RPMI8226 (cell line): ENCODE data around the gene THBD.

ENCODE experiments used
- DNase-seq: peaks from one replicate; pipeline ENCODE4 v3.0.0-alpha.2; 2015

THBD gene

GRCh38 chr20:23049201-23050075, at the start of gene THBD:
THBD (minus strand) TSS chr20:23049672; CDS start chr20:23049504, 168 bp downstream.
- DNase-seq: peak; percentile 31

- DNase-seq: no peak
Observed at GRCh38 chr20:23097636-23098580, 48.4 kb upstream of the THBD start.

DNA sequence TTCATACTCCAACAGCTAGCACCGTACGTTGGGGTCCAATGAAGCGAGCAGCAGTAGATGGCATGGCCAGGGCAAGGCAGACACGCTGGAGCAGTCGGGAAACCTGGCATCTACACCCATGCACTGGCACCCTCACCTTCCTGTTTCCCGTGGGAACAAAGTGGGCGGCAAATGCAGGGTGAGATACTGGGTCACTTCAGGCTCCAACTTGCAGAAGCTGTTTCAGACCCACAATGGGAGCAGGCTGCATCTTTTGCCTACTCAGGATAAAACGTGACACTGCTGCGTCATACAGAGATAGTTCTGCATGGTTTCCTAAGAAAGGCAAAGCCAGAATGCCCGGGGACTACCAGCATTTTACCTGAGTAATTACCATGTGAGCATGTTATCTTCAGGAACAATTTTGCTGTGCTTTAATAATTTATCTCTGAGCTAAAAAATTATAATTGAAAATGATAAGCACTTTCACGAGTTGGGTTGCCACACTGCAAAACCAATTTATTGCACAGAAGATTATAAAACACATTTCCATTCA, 47.6 kb upstream of the THBD start:
- no peak for DNase-seq

DNA sequence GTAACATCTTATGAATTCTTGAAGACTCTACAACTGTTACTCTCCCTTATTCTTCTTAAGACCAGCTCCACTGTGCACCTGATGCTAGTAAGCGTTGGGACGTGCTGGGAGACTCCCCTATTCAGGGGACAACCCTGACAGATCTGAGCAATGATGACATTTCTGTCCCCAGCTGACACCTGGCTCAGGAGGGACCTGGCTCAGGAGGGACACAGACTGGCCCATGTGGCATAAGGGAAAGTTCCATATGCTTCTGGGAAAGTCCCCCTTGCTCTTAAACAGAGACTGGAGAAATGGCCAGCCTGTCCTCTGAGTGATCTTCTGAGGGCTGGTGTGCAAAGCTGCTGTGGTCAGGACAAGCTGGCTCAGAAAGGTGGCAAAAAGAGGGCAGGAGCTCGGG, 46.6 kb upstream of the THBD start:
- no peak for DNase-seq

DNA sequence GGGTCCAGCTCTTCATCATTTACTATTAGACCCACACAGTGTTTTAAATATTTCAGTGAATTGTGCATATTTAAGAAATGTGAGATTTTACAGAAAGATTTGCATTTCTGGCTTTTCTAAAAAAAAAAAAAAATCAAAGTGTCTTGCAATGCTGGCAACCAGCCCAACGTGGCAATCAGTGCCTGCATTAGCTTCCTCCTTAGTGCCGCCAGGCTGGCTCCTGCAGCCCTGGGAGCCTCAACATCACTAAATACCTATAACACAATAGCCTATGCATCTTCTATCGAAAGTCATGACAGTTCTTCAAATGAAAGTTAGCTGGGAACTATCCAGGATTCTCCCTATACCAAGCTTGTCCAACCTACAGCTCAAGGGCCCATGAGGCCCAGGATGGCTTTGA, 46.0 kb upstream of the THBD start:
- no peak for DNase-seq

GRCh38 chr20:23094927-23095326, 45.5 kb upstream of the THBD start:
- no peak for DNase-seq

DNA sequence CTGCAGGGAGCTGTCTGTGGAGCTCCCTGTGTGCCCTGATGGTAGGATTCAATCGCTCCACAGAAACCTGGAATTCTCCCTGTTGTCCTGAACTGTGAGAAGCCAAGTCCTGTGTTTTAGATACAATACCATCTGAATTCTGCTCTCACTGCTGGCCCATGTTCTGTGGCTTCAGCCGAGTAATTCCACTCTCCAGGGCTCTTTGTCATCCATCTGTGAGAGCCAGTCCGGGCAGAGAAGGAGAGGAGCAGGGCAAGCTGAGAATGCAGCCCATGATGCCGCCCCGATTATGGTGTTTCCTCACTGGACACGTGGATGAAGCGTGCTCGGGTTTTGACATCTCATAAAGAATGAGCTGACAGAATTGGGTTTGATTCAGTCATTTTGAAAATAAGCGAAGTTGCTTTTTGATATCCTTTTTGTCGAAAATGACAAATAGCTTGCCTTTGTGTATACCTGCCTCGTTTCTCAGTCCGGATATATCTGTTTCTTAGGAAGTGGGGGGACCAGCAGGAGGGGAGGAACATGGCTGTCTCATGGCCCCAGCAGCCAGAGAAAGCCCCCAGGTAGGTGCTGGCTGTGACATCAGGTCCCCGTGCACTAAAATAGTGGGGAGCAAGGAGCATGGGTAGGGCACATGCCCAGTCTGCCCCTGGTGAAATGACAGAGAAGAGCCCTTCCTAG, 44.9 kb upstream of the THBD start:
- DNase-seq: no peak

DNA sequence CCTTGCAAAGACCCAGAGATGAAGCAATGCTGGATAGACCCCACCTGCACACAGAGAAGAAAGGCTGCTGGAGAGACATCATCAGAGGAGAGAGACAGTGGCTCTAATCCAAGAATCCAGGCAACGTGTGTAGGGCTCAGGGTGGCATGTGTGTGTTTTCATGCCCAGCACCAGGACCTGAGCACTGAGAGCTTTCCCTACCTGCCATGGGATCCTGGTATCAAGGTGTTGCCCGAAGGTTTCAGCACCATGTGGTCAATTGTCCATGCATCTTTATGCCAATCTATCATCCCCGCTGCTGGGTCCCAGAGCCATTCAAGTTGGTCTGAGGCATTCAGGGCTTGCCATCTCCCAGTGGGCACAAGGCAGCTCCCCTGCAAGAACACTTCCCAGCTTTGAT, 44.1 kb upstream of the THBD start:
- DNase-seq: no peak

DNA sequence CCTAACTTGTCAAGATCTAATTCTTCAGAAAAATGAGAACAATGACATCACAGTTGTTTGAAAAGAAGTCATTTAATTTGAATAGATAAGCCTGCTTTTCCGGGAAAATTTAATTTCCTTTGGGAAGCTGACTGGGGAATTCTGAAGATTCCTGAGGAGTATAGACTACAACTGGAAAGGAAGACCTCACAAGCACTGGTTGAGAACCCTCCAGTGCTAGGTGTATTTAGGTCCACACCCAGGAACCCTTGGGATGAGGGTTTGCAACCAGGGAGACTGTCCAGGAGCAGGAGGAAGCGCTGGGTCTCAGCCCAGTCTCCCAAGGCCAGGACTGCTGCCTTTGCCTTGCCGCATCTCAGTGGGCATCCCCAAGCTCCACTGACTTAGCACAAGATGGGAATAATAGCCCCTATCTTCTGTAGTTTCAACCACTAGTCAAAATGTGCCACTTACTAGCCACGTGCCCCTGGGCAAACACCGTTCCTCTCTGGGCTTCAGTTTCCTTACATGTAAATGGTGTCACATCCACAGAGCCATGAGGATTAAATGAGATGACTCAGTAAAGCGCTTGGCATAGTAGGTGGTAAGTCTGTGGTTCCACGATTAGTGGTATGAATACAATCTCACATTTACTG, 43.5 kb upstream of the THBD start:
- DNase-seq: no peak

DNA sequence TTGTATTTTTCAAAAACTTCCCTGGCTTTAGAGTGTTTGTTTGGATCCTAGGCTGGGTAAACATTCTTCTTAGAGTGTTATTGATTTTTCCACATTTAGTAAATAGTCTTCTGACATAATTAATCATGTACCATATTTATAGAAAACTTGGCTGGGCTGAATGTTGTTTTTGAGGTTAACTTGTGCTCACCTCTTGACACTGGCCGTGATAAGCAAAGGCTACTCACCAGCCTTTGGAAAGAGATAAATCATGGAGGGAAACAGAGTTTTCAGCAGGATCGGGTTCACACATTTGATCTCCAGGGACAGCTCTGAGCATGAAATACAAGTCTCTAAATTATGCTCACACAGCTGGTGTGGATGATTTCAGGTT, 42.9 kb upstream of the THBD start:
- no peak for DNase-seq

DNA sequence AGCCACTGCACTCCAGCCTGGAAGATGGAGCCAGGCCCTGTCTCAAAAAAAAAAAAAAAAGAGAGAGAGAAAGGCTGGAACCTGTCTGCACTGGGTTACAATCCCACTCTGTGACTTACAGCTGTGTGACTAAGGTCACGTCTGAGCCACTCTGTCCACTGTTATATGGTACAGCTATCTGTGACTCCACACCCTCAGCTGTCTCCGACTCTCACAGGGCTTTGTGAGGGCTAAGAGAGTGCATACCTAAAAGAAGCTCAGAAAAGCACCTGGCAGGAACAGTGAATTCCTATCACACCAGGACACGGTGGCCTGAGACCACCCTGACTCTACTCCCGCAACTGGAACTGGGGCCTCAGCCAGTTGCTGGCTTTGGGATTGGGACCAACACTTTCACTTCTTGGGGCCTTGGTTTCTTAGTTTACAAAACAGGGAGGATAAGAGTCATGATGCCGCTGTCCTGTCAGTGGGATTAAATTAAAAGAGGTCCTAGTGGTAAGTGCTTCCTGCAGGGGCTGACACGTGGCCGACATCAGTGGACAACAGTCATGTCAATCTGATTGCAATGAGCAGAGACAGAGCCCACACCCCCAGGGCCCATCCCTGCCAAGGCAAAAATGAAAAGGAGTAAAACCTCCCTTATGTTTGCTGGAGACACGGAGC, 42.4 kb upstream of the THBD start:
- no peak for DNase-seq

DNA sequence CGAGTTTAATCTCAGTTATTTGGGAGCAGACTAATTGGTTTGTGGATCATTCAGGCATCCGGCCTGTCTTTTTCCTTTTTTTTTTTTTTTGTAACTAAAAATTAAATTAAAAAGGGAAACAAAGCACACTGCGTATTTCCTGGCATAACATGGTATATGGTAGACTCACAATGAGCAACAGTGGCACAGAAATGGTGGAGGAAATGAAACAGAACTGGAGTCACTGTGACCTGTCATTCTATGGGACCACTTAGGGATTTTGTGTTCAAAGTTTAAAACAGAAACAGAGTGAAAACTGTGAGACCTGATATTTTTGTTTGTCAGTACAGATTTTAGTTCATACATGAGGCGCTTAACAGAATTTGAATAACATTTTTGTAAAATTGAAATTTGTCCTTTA, 41.4 kb upstream of the THBD start:
- no peak for DNase-seq

- no peak for DNase-seq
Observed at GRCh38 chr20:23090147-23090546, 40.7 kb upstream of the THBD start.

DNA sequence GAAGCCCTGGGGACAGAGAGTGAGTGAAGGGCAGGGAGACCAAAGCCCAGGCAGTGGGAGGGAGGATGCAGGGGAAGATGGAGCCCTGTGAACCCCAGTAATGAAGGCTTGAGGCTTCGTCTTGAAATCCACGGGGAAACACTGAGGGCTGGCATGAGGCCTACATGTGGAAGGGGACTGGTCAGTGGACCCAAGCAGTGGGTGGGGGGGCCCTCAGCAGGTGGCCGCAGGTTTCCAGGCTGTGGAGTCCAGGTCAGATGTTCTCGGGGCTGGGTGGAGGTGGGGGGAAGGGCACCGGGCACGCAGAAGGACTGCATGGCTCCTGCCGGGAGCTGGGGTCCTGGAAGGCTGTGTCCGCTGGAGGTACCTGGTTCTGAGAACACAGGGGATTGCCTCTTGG, 39.4 kb upstream of the THBD start:
- DNase-seq: no peak

- DNase-seq: no peak
Observed at GRCh38 chr20:23087587-23088251, 38.2 kb upstream of the THBD start.

GRCh38 chr20:23086931-23087411, 37.5 kb upstream of the THBD start:
- DNase-seq: no peak

- peak; percentile 32 for DNase-seq
Observed at GRCh38 chr20:23086056-23086566, 36.6 kb upstream of the THBD start, which contains the start of gene CD93. CD93 (minus strand) TSS chr20:23086324; CDS start chr20:23086192, 132 bp downstream.

DNA sequence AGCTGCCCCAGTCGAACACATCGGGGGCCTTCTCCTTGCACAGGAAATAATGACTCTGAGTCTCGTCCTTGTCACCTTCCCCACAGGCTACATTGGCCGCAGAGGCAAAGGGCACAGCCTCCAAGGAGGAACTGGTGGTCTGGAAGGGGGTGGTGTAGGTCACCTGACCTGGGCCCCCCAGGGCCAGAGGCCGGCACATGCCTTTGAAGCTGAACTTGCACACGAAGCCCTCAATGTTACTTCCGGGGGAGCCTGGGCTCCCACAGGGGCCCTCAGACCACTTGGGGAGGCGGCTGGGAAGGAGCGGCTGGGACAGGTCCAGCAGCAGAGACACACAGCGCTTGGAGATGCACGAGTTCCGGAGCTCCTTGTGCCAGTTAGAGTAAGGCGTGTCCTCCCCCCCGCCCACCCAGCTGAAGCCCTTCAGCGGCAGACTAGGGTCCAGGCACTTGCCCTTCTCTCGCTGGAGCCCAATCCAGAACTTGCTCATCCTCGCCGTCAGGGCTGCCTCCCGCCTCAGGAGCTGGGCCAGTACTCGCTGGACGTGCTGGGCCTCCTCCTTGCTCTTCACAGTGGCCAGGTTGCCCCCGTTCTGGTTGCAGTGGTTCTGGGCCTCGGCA, 36.1 kb upstream of the THBD start:
- DNase-seq: no peak

DNA sequence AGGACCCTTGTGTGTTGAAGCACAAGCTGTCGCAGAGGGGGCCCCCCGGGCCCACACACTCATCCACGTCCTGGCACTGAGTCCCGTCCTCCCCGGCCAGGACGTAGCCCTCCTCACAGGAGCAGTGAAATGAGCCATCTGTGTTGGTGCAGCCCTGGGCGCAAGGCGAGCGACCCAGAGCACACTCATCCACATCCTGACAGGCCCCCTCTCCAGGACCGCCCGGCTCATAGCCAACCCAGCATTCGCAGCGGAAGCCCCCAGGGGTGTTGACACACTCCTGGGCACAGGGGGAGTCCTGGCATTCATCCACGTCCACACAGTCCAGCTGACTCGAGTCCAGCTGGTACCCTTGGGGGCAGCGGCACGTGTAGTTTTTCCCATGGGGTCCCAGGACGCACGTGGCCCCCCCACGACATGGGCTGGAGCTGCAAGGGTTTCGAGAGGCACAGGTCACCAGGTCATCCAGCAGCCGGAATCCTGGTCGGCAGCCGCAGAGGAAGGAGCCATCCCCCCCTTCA, 35.4 kb upstream of the THBD start:
- no peak for DNase-seq

- no peak for DNase-seq
Observed at GRCh38 chr20:23084282-23084844, 34.9 kb upstream of the THBD start.
